NCI-H1048 (cell line): Measurements from ENCODE around the gene PLXND1.
"Not testable (repeated sequence)": the region's sequence is repeated elsewhere in the genome, so short reads cannot be mapped to it uniquely, and the experiment has no call there.

Experiments
- DNase-seq: peaks from one replicate; lab custom pipeline; 2025; lab: John Stamatoyannopoulos, UW

Gene PLXND1

DNA sequence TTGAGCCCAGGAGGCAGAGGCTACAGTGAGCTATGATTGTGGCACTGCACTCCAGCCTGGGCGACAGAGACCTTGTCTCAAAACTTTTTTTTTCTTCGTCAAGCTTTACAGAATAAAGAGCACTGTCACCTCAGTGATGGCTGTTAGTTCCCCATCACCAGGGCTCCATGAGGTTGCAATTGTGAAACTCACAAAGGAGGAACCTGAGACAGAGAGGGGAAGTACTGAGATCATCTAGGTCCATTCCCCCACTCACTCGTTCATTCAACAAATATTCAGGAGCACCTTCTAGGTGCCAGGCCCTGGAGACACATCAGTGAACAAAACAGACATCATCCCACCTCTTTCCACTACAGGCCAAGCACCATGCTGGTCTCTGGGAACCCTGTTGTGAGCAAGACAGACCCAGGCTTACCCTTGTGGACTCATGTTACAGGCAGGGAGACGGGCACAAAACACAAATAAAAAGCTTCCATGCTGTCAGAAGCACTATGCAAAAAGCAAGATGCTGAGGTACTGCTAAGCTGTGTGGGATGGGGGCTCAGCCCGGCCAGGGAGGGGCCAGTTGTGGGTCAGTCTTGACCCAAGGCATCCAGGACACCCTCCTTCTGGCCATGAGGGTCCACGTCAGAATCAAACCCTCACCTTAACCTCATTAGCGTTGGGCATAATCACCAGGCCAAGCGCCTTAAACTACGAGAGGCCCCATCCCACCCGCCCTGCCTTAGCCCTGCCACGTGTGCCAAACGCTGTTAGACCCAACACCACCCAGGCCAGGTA lies 80.2 kb downstream of the PLXND1 start:
- DNase-seq, result no peak

DNA sequence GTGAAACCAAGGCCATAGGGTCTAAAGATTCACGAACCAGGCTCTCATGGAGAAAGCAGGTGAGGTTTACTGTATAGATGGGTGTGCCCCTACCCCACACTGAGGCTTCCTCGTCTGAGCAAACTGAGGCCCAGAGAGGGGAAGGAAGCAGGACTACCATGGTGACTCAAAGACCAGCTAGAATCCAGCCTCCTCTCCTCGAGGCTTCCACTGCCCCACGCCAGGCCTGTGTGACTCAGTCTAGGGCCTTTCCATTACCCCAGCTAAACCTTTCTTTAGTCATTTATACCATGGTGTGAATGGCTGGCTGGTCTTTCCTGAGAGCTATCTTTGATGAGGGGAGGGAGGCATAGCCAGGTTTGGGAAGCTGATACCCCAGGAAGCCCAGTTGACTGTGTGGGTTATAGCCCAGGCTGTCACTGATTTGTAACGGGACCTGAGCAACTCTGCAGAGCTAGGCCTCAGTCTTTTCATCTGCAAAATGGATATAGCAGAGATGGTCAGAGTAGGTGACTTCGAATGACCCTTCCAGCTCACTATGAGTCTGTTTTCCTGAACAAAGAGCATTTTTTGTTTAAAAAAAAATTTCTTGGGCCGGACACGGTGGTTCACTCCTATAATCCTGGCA lies 81.0 kb downstream of the PLXND1 start:
- DNase-seq, result no peak

DNA sequence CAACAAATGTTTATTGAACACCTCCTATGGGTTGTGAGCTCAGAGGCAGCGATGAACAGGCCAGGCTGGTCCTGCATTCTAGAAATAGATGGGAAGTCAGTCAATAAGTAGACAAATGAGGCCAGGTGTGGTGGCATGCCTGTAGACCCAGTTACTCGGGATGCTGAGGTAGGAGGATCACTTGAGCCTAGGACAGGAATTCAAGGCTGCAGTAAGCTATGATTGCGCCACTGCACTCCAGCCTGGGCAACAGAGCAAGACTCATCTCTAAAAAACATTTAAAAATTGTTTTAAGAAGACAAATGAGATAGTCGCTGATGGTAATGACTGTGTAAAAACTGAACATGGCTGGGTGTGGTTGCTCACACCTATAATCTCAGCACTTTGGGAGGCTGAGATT lies 82.4 kb downstream of the PLXND1 start:
- peak; percentile 12 for DNase-seq

DNA sequence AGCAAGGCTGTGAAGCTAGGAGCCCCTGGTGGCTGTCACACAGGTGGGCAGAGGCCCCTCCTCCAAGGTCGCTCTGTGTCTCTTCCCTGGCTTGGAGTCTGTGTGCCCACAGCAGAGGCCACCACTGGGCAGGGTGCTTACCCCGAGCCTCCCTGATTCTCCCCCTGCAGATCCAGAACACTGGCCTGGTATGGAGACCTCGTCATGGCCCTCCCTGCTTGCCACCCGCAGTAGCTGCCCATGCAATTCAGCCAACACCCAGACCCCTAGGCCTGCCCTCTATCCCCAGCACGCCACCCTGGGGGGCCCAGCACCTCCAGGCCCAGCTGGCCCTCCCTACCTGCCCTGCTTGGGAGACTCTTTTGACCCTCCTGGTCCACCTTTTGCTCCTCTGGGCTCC lies 83.5 kb downstream of the PLXND1 start:
- DNase-seq, result no peak

DNA sequence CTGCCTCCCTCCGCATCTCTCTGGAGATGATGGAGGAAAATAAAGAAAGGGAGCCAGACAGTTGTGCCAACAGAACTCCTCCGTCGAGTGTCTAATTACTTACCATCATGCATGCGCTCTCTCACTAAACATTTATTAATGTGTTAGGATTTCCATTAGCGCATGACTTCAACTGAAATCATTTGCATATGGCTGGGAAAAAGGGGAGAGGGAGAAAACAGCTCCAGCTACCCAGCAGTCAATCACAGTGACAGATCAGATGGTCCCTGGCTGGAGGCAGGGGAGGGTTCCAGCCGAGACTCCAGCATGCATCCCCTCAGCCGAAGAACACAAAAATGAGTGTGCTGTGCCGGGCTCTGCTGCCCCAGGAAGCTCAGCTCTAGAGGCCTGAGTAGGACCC lies 84.9 kb downstream of the PLXND1 start:
- DNase-seq, result no peak

DNA sequence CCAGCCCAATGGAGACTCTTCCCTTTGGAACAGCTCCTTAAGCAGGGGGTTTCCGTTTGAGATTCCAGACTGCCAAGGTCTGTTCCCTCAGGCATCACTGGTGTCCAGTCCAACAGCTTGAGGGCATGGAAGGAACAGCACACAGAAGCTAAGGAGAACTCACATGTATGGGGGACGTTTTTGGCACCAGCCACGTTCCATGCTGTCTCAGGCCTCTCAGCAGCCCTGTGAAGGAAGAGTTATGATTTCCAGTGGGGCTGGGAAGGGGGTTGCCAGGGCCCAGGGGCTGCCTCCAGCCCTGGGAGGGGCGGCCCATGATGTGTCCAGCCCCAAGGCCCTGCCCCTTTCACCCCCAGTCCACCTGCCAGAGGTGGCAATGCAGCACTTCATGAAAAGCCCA lies 85.5 kb downstream of the PLXND1 start:
- DNase-seq, result no peak

DNA sequence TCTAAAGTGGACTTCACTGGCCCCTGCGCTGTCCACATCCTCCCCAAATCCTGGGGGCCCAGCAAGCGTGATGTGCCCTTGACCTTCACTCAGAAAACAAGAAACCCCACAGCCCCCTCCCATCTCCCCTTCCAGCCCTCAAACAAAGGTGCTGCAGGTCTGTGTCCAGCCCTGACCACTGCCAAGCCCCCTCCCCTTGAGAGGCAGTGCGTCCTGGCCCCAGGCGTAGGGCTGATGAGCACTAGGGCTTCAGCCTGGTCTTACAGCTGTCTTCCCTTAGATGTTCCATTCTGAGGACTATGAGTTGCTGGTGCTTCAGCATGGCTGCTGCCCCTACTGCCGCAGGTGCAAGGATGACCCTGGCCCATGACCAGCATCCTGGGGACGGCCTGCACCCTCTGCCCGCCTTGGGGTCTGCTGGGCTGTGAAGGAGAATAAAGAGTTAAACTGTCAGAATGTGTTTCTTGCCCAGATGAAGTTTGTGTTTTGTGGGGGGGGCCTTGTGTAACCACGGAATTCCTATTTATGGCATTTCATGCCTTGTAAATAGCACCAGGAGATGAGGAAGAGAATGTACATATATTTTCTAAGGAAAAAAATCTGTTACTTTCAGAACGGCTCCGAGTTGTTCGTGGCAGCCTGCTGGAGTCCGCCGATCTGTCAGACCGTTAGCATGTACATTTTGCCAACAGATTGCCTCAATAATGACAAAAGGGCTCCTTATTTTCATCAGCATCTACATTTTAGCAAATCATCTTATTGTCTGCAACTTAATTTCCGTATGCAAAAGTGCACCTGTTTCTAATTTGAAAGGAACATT lies 86.4 kb downstream of the PLXND1 start:
- DNase-seq, result no peak

DNA sequence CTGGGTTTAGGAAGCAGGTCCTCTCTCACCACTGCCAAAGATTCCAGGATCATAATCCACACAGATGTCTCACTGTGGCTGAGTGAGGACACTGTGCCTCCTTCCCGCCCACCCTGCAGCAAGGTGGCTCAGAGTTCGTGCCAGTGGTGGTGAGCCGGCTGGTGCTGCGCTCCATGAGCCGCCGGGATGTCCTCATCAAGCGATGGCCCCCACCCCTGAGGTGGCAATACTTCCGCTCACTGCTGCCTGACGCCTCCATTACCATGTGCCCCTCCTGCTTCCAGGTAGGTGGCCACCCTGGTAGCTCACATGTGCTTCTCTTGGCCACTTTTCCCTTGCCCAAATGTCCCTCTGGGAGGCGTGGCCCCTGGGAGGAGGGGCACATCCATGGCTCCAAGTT lies 87.0 kb downstream of the PLXND1 start:
- no peak for DNase-seq

DNA sequence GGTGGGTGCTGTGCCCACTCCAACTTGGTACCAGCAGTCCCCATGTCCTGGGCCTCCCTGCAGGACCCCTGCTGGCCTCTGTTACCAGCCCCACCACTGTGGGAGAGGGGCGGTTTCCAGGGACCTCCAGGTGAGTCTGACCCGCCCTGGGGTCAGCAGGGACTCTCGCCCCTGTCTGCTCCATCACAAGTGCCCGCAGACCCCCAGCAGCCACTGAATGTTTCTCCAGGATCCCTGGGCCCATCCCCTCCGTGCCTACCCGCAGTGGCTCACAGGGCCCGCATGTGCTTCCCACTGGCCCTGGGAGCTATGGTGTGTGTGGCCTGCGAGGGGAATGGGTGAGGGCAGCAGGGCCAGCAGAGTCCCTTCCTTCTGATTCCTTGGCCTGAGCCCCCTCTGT lies 87.9 kb downstream of the PLXND1 start:
- no peak for DNase-seq

DNA sequence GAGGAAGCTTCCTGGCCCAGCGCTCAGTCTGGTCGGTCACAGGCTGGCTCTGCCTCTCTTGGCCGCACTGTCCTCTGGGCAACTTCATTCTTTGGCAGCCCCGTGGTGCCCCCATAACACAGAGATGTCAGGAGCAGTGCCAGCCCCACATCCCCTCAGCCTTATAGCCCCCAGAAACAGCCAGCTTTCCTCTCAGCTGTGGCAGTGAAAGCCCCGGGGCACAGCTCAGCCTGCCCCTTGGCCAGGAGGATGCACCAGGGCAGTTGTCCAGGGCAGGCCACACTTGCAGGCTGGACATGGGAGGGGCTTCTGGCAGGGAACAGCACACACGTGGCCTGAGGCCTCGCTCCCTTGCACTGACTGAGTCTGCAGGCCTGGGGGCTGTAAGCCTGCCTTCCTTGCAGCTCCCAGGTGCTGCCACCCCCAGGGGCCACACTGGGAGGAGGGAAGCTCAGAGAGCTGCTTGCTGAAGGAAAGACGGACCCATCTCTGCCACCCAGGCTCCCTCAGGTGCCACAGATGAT lies 88.4 kb downstream of the PLXND1 start:
- DNase-seq, result no peak

DNA sequence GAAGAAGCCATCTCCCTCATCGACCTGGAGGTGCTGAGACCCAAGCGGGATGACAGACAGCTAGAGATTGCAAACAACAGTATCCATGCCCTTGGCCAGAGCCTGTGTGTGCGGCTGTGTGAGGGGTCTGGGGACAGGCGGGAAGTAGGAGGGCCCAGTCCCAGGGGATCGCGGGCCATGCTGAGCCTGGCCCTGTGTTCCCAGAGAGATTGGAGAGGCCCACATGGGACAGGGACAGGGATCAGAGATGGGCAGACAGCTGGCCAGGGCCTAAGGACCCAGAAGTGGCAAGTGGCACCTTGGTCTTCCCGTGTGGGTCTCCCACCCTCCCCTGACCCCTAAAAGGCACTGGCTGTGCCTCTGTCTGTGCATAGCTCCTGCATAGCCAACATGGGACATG lies 89.0 kb downstream of the PLXND1 start:
- no peak for DNase-seq

DNA sequence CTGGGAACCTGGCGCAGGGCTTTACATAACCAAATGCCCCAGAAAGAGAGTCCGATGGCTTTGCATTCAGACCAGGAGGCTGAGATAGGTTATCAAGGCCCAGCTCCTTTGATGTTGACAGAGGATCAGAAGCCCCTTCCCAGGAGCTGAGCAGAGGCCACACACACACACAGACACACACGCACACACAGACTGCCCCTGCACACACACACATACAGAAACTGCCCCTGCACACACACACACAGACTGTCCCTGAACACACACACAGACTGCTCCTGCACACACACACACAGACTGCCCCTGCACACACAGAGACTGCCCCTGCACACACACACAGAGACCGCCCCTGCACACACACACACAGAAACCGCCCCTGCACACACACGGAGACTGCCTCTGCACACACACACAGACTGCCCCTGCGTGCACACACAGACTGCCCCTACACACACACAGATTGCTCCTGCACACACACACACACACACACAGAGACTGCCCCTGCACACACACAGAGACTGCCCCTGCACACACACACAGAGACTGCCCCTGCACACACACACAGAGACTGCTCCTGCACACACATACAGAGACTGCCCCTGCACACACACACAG lies 90.5 kb downstream of the PLXND1 start:
- DNase-seq, result not testable (repeated sequence)

DNA sequence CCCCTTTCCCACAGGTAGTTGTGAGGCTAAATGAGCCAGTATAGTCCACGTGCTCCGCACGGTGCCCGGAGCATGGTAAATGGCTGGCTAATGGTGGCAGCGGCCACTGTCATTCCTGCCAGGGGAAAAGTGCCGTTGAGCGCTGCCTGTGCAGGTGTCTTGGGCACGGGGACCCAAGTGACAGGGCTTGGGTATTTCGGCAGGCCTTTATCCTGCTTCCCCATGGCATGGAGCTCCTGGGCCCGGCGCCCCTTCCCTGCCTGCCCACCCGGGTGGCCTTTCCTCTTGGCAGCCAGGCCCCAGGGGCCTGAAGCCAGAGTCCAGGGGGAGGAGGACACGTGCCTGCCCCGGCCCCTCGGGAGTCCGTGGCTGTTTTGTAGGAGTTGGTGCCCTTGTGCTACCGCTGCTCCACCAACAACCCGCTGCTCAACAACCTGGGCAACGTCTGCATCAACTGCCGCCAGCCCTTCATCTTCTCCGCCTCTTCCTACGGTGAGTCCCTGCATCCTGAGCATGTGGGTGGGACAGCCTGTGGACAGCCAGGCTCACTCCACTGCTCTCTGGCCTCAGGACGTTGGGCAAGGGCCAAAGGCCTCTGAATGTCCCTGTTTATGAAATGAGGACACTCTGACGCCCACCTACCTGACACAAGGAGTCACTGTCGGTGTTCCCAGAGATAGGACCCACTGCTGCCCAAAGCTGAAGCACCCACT lies 91.2 kb downstream of the PLXND1 start:
- not testable (repeated sequence) for DNase-seq

DNA sequence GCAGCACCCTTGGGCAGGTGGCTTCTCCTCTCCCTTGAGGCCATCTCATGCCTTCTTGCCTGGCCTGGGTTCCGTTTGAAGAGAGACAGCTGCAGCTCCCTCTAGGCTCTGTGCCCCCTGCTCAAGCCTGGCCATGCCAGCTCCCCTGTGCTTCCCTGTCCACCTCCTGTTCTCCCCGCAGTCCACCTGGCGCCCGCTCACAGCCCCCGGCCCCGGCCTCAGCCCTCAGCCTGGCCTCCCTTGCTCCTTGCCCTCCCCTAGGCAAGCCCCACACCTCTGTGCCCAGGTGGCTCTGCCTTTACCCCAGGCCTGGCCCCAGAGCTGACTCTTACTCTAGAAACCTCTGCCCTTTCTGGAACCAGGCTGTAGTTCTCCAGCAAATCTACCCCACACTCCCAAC lies 91.9 kb downstream of the PLXND1 start:
- DNase-seq, result no peak

DNA sequence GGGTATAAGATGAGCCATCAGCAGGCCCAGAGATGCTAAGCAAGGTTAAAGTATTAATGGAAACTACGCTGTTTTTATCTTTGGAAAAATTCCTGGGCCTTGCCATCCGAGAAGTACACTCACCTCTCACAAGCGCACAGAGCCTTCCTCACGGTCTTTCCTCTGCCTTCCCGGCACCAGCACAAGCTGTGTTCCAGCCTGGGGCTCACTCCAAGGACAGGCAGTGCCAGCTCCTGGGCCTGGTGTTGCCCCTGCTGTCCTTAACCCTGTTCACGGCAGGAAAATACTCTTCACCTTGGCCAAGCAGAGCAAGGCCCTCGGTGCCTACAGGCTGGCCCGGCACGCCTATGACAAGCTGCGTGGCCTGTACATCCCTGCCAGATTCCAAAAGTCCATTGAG lies 92.4 kb downstream of the PLXND1 start:
- no peak for DNase-seq

DNA sequence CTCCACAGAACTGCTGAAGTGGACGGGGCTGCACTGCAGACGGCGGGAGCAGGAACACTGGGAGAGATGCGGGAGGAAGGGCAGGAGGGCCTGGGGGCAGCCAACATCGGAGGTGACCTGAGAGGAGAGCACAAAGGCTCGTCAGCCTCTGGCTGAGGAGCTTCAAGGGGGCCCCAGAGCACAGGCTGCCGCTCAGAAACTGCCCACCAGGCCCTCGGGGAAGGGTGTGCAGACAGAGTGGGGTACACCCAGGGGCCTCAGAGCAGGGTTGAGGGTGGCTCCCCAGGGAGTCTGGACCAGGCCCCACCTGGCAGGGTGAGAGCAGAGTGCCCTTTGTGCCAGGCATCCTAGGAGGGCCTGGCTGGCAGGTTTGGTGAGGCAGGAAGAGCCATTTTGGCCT lies 92.8 kb downstream of the PLXND1 start:
- no peak for DNase-seq

DNA sequence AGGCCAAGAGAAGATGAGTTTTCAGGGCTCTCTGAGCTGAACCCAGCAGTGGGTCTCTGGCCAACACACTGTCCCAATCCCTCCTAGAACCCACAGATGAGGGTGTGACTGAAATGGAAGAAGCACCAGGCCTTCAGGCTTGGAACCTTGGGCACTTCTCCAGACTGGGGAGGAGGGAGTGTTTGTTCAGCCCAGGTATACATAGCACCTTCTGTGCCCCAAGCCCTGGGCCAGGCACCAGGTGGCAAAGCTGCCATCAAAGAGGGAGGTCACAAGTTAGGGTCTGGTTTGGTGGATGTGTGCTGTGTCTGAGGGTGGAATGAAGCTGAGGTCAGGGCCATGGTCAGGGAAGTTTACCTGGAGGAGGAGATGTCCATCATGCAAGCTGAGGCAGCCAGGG lies 93.9 kb downstream of the PLXND1 start:
- DNase-seq, result no peak

DNA sequence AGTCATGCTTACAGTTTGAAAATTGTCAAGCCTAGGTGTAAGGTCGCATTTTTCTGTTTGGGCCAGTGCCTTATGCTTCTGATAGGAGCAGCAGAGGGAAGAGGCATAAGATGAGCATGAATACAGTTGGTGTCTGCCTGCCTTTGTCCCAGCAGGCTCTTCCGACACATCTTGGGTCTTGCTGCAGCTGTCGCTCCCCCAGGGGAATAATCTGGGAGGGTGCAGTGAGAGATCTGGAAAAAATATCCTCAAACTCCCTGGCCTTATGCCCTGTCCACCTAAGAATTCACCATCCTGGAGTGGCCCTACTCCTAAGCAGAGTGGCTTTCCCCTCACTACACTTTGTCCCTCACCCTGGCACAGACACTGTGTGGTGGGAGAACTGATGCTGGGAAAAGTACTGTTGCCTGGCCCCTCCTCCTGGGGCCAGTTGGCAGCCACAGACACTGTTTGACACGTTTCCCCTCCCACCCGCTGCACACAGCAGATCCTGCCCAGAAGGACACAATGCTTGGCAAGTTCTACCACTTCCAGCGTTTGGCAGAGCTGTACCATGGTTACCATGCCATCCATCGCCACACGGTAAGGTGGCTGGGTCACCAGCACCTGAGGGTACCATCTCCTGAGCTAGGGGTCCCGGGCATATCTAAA lies 99.2 kb downstream of the PLXND1 start:
- DNase-seq, result no peak

DNA sequence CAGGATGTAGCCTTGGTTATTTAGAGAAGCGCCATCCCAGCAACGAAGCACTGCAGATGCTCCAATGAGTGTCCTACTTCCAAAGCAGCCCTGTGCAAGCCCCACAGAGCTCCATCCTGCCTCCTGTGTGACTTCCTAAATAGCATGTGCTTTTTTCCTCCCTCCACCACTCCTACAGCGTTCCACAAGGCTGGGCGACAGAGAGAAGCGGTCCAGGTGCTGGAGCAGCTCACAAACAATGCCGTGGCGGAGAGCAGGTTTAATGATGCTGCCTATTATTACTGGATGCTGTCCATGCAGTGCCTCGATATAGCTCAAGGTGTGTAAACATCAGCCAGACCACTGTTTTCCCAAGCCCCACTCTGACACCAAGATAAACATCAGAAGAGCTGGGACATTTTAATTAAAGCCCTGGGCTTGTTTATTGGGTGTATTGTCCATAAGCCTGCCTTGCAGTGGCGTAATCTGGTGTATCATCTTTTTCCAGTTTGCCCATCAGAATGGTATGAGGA lies 100.2 kb downstream of the PLXND1 start:
- DNase-seq, result no peak

DNA sequence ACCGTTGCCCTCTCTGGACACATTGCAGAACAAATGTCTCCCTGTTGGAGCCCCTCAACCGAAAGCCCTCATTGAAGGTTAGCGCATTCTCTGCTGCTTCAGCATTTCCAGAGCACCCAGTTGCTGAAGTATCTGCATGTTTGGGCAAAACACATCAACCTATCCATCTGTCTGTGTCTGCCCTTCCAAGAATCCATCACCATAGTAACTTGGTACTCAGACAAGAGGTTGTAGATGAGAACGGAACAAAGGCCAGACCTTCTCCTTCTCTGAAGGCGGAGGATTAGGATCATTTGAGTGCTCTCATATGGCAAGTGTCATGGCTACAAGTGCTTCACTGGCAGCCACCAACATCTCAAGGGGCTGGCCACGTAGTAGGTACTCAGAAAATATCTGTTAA lies 101.1 kb downstream of the PLXND1 start:
- no peak for DNase-seq
